ENCODE measurements around the gene CILP2.

Gene CILP2

GRCh38 chr19:19547674-19548336, 9.7 kb downstream of the CILP2 start:
- no peak for DNase-seq

DNA sequence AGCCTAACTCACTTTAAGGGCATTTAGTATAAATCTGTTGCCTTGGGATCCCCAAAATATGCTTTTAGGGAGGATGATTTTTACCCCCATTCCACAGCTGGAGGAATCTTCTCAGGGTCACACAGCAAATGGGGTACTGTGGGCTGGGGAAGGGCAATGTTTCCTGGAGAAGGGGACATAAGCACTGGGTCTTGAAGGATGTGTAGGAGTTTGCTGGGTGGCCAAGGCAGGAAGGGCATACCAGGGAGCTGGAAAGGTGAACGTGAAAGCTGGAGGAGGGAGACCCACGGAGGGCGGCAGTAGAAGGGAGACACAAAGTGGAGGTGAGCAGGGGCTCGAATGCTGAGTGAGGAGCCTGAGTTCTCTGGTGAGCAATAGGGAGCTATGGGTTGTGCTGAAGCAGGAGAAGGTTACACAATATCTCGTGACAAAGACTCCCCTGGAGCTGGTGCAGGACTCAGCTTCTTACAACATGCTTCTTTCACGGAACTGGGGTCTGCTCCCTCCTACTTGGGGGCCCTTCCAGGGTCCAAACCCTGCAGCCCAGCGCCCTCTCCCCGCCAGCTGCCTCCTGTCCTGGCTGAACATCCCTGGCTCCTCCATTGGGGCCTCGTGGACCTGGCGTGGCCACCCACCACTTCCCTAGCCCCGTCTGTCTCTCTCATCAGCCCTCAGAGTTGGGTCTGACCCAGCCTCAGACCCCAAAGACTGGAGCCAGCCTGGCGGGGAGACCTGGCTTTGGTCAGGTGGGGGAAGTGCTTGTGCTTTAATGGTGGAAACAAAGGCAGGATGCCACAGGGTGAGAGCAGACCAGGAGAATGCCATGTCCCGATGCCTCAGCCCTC, 11.1 kb downstream of the CILP2 start:
- no peak for DNase-seq

GRCh38 chr19:19549804-19550464, 11.9 kb downstream of the CILP2 start:
- DNase-seq: no peak

- DNase-seq: no peak
These were observed 12.4 kb downstream of the CILP2 start for GRCh38 chr19:19550485-19550929.

- DNase-seq: no peak
These were observed 13.1 kb downstream of the CILP2 start for GRCh38 chr19:19550972-19551852.

GRCh38 chr19:19551853-19552192, 13.8 kb downstream of the CILP2 start:
- DNase-seq: no peak

- no peak for DNase-seq
These were observed 14.7 kb downstream of the CILP2 start for GRCh38 chr19:19552798-19553197.

DNA sequence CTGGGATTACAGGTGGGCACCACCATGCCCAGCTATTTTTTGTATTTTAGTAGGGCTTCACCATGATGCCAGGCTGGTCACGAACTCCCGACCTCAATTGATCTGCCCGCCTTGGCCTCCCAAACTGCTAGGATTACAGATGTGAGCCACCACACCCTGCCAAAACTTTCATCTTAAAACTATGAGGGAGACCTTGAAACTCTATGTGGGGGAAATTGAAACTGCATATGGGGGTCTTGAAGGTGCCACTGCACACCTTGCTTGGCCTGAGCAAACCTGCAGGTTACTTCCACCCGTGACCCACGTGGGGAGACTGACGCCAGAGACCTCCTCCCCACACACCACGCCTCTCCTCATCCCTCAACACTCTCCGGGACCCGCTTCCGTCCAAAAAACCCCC, 15.6 kb downstream of the CILP2 start:
- no peak for DNase-seq

GRCh38 chr19:19554074-19555023, 16.3 kb downstream of the CILP2 start:
- no peak for DNase-seq

DNA sequence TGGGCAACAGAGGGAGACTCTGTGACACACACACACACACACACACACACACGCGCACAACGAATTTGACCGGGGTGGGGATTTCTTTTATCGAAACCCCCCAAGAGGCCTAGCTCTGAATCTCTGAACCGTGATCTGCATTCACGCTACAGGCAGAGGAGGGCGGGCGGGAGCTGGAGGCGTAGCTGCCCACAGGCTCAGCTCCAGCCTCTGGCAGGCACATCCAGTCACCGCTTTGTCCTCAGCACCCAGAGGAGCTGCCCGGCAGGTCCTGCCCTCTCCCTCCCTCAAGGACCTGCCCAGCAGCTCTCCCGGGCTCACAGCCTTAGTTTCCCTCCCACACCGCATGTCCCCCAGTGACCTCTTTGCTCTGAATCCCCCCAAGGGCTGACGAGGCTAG, 20.0 kb downstream of the CILP2 start:
- DNase-seq: no peak

DNA sequence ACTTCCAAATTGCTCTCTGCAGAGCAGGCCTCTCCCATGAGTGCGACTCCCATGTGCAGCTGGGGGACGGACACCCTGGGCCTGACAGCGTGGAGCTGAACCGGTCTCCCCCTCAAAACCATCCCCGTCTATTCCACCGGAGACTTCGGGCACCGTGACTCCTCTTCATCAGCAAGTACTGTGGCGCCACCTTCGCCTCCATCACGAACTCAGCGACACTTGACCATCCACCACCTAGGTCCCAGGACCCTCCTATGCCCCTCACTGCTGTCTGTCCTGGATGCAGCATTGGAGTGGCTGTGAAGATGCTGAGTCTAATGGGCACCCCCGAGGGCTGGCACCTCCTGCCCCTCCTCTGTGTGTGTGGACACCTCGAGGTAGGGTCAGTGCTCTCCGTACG, 20.6 kb downstream of the CILP2 start:
- DNase-seq: no peak

DNA sequence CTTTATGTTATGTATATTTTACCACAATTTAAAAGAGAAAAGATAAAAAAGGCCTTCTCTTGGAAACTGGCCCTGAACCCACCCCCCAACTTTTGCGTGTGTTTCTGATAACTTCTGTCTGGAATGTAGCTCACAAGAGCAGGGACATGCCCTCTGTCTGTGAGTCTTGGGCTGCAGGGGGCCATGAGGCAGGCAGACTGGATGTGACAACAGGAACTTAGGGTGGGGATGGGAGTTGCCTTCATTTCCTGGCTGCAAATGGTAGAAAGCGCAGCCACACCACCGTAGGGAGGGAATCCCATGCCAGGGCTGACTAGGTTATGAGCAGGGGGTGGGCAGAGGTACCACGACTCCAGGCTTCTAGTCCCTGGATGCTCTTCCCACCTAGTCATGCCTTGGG, 21.9 kb downstream of the CILP2 start:
- DNase-seq: no peak

DNA sequence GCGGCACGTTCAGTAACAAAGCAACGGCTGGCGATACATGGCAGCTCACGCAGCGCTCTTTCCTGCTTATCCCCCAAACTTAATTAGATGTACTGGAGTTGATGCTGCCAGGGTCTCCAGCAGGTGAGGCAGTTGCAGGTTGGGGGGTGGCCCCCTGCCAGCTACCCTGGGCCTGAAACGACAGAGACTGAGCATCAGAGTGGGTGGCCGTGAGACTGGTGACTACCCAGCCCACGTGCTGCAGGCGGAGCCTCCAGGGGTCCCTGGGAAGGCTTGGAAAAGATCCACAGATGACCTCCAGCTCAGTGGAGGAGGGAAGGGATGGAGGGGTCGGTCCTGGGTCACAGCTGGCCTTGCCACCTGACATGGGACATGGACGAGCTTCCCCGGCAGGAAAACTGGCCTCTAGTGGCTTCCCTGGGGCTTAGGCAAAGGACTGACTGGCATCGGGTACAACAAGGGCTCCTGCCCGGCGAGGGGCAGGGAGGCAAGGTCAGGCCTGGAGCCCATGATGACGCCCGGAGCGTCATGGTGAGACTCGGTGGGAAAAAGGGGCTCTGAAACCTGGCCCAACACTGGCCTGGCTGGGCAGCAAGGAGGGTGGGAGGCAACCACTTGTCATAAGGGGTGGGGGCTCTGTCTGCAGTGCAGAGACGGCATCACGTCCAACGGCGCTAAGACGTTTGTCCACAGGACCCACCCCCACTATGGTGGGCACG, 24.0 kb downstream of the CILP2 start:
- no peak for DNase-seq

- no peak for DNase-seq
These were observed 24.7 kb downstream of the CILP2 start for GRCh38 chr19:19562665-19563347.

DNA sequence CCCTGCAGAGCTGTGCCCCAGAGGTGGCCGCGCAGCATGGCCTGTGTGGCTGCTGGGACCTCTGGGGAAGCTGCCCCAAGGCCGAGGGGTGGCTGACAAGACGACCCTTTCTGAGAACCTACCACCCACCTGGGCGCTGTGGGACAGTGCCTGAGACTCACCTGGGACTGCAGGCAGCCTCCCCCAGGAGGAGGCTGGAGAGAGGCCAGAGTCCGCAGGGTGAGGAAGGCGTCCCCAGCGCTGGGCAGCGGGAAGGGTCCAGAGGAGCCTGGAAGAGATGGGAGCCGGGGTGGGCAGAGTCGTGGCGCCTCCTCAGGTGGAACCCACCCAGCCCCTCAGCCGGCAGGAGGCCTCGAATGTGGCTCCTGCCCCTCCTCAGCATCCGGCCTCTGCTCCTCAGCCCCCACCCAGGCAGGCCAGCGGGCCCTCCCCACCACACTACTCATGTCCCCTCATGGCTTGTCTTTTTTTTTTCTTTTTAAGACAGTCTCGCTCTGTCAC, 25.3 kb downstream of the CILP2 start:
- no peak for DNase-seq

DNA sequence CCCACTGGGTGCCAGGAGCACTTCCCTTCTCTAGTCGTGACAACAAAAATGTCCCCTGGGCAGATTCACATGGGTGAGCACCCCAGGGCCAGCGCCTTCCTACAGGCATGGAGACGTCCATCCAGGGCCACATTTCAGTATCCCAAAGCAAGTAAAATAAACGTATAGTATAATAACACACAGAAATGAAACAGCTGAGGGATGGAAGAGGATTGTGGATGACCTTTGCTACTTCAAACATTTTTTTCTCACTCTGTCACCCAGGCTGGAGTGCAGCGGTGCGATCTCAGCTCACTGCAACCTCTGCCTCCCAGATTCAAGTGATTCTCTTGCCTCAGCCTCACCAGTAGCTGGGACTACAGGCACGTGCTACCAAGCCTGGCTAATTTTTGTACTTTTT, 28.2 kb downstream of the CILP2 start:
- no peak for DNase-seq

DNA sequence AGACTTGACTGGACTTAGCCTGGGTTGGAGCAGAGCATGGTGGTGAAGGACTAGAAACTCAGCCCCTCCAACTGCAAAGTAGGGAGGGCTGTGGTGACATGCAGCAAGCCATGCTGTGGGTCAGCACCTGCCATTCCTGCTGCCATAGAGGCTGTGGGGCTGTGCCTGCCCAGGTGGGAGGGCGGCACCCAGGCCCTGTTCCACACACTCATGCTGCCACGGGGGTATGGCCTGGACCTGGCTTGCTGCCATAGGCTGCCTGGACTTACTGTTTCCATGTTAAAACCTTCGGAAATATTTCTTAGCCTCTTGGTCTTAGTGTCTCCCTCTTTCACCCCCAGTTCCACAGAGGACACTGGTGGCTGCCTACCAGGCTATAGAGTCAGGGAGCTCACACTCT, 29.3 kb downstream of the CILP2 start:
- no peak for DNase-seq

GRCh38 chr19:19568802-19569756, 31.0 kb downstream of the CILP2 start:
- no peak for DNase-seq

DNA sequence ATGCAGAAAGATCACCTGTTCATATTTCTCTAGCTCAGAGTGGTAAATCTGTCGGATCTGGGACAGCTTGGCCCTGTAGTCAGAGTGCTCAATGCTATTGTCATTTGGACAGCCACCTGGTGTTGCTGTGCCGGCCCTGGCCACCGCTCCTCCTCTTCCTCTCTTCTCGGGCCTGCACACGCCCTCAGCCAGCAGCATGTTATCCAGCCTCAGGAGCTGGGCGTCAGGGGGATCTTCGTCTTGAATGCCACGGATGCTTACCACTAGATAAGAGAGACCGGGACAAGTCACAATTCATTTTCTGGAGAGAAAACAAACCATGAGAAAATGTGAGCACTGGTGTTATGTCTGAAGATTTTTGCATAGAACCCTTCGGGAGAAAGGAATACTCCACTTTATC, 32.5 kb downstream of the CILP2 start:
- DNase-seq: no peak

All from NCI-H526 treated with DMSO at 0.1 percent for 48 hours (cell line).